Measurements from ENCODE around the gene MYL2. TPM values are rescaled to one million over a fixed set of nuclear protein-coding genes. Genes with fewer than 3 reads are reported as not detected.

The MYL2 gene
- total RNA-seq, 4 donors from 2014 or later: not detected

- no peak overlapping the region for H3K4me3 ChIP-seq
- H3K27me3 ChIP-seq: peaks cover 0 to 15% (median 0%) of the 10 kb centered on the region in 4 donors
- DNase-seq (ENCODE audit: extremely low spot score): no peak
- H3K36me3 ChIP-seq: no peaks in the 10 kb centered on the region
- intact Hi-C loops (cut with DNase I): no loop called here
- 83% methylated on average over 4 of the region's 4 CpGs for WGBS
- TF ChIP-seq EP300 (IDR thresholded peaks at IDR 0.05) (no peak), POLR2A (IDR thresholded peaks at IDR 0.05; ENCODE audit: low read depth) (no peak), POLR2AphosphoS5 (IDR thresholded peaks at IDR 0.05) (no peak), CTCF (IDR thresholded peaks at IDR 0.05) (no peak)
- H3K27ac ChIP-seq (replicated peaks in 1 of 4): no peak overlapping the region
- H3K4me1 ChIP-seq: no peaks in the 10 kb centered on the region
- H3K9me3 ChIP-seq: no peaks in the 10 kb centered on the region
These were observed 19.0 kb downstream of the MYL2 start for GRCh38 chr12:110901401-110901800.

GRCh38 chr12:110896559-110896958 is 23.8 kb downstream of the MYL2 start:
- intact Hi-C loops (cut with DNase I): no loop called here

GRCh38 chr12:110893956-110894355 is 26.4 kb downstream of the MYL2 start:
- Histone ChIP-seq H3K9me3 (no peaks in the 10 kb centered on the region), H3K4me1 (peaks cover 5 to 9% (median 6%) of the 10 kb centered on the region in 4 donors), H3K4me3 (no peak overlapping the region), H3K27ac (replicated peaks in 1 of 4) (no peak overlapping the region), H3K27me3 (peaks cover 0 to 9% (median 0%) of the 10 kb centered on the region in 4 donors), H3K36me3 (no peaks in the 10 kb centered on the region)
- intact Hi-C loops (cut with DNase I): loop anchor here (2.0 kb wide), 1 partner anchor 419 kb away; no protein-coding TSS in a partner anchor
- no peak for DNase-seq (ENCODE audit: extremely low spot score)
- WGBS: 91% methylated on average over 3 of the region's 3 CpGs
- no peak for TF ChIP-seq POLR2A (IDR thresholded peaks at IDR 0.05; ENCODE audit: low read depth)
- no peak for TF ChIP-seq POLR2AphosphoS5 (IDR thresholded peaks at IDR 0.05)
- no peak for TF ChIP-seq EP300 (IDR thresholded peaks at IDR 0.05)
- no peak for TF ChIP-seq CTCF (IDR thresholded peaks at IDR 0.05)

More at GRCh38 chr12:110896559-110896958, 23.8 kb downstream of the MYL2 start:
- TF ChIP-seq EP300 (IDR thresholded peaks at IDR 0.05) (no peak), CTCF (IDR thresholded peaks at IDR 0.05) (no peak)
- no peaks in the 10 kb centered on the region for H3K36me3 ChIP-seq
- peaks cover 0 to 9% (median 0%) of the 10 kb centered on the region in 4 donors for H3K27me3 ChIP-seq
- no peak overlapping the region for H3K4me3 ChIP-seq
- no peak for DNase-seq (ENCODE audit: extremely low spot score)
- WGBS: 95% methylated on average over 3 of the region's 3 CpGs
- no peaks in the 10 kb centered on the region for H3K9me3 ChIP-seq
- H3K4me1 ChIP-seq: peaks cover 5 to 9% (median 6%) of the 10 kb centered on the region in 4 donors
- no peak overlapping the region for H3K27ac ChIP-seq (replicated peaks in 1 of 4)

- Histone ChIP-seq H3K27me3 (peaks cover 0 to 9% (median 0%) of the 10 kb centered on the region in 4 donors), H3K9me3 (no peaks in the 10 kb centered on the region), H3K27ac (replicated peaks in 1 of 4) (no peak overlapping the region), H3K4me3 (no peak overlapping the region), H3K4me1 (peaks cover 3 to 15% (median 6%) of the 10 kb centered on the region in 4 donors), H3K36me3 (no peaks in the 10 kb centered on the region)
- no peak for TF ChIP-seq CTCF (IDR thresholded peaks at IDR 0.05)
- 86% methylated on average over 12 of the region's 12 CpGs for WGBS
- no peak for DNase-seq (ENCODE audit: extremely low spot score)
- intact Hi-C loops (cut with DNase I): loop anchor here (5.0 to 10.0 kb wide), 4 partner anchors 147 to 435 kb away; partner anchors contain the start of genes ARPC3, PPP1CC and TCTN1
These were observed 31.0 kb downstream of the MYL2 start for GRCh38 chr12:110889361-110889760.
